ENCODE results near the gene BOLA3.
"Not testable (repeated sequence)": the region's sequence is repeated elsewhere in the genome, so short reads cannot be mapped to it uniquely, and the experiment has no call there.

Gene BOLA3, protein sequence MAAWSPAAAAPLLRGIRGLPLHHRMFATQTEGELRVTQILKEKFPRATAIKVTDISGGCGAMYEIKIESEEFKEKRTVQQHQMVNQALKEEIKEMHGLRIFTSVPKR

GRCh38 chr2:74147727-74148456, at the start of gene BOLA3:
Gene BOLA3 (minus strand): TSS chr2:74147912. CDS start chr2:74147874, 38 bp downstream.
- DNase-seq = peak; percentile 73

- no peak for DNase-seq
These were observed 49.3 kb upstream of the BOLA3 start for GRCh38 chr2:74197049-74197448.

- no peak for DNase-seq
These were observed 47.1 kb upstream of the BOLA3 start for GRCh38 chr2:74194799-74195198.

- DNase-seq = no peak
These were observed 44.1 kb upstream of the BOLA3 start for GRCh38 chr2:74191596-74192380.

GRCh38 chr2:74188696-74189095, 41.0 kb upstream of the BOLA3 start:
- DNase-seq = no peak

DNA sequence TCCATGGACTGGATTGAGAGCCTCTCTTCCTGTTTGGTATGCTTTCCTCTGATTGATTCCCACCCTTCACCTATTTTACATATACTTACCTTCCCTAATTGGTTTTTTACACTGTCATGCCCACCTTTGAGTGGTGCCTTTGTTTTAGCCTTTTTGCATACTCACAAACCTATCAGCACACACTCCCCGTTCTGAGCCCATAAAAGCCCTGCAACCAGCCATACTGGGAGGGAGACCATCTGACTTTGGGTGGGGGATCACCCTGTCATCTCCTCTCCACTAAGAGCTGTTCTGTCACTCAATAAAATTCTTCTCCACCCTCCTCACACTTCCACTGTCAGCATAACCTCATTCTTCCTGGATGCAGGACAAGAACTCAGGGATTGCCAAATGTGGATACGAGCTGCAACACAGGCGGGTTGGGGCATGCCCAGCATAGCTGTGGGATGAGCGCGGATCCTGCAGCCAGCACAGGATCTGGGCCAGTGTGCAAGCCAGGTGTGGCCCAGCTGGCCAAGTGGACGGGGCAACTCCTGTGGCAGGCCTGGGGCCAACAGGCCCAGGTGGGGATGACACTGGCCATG, 40.4 kb upstream of the BOLA3 start:
- DNase-seq = no peak

- not testable (repeated sequence) for DNase-seq
These were observed 39.0 kb upstream of the BOLA3 start for GRCh38 chr2:74186706-74187105.

GRCh38 chr2:74186038-74186437, 38.3 kb upstream of the BOLA3 start:
- peak; percentile 80 for DNase-seq

DNA sequence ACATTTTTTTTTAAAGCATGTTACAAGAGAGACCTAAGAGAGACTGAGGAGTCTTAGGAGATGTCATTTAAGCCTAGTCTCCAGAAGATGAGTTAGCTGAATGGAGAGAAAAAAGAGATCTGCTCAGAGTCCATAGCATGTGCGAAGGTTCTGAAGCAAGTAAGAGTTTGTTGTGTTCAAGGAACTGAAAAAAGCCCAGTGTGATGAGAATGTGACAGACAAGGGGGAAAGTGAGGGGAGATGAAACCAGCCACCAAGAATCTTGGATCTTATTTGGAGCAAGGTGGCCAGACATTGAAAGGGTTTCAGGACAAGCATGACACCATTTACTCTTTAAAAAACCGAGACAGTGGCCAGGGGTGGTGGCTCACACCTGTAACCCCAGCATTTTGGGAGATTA, 36.2 kb upstream of the BOLA3 start:
- DNase-seq = no peak

DNA sequence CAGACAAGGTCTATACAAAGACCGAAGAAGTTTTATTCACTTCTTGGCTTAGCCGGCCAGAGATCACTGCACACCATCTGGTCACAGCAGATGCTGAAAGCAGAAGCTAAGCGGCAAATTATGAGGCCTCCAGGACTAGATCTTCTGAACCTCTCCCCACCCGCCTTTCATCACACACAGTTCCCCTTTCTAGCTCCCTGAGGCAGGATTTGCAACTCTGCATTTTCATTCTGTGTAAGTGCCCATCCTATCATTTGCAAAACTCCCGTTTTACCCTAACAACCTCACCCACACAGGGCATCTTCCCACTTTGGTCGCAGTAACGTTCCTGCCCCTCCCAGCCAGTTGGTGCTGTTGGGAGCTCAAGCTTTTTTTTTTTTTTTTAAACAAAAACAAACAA, 34.0 kb upstream of the BOLA3 start:
- DNase-seq = peak; percentile 84

GRCh38 chr2:74179063-74179865, 31.6 kb upstream of the BOLA3 start:
- DNase-seq = no peak

- DNase-seq = peak; percentile 98
These were observed 30.7 kb upstream of the BOLA3 start, which contains the start of gene MOB1A for GRCh38 chr2:74178211-74179062. Gene MOB1A (minus strand): TSS chr2:74178879. CDS start chr2:74178674, 205 bp downstream.

GRCh38 chr2:74177696-74178095, 30.0 kb upstream of the BOLA3 start:
- DNase-seq = no peak

DNA sequence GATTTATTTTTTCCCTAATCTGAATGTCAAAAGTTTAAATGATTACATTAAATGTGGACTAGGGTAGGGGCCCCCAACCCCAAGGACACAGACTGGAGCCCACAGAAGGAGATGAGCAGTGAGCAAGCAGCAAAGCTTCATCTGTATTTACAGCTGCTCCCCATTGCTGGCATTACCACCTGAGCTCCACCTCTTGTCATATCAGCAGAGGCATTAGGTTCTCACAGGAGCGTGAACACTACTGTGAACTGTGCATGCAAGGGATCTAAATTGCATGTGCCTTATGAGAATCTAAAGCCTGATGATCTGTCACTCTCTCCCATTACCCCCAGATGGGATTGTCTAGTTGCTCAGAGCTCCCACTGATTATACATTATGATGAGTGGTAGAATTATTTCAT, 27.2 kb upstream of the BOLA3 start:
- DNase-seq = no peak

GRCh38 chr2:74168739-74169138, 21.0 kb upstream of the BOLA3 start:
- DNase-seq = no peak

GRCh38 chr2:74164761-74165160, 17.0 kb upstream of the BOLA3 start:
- no peak for DNase-seq

DNA sequence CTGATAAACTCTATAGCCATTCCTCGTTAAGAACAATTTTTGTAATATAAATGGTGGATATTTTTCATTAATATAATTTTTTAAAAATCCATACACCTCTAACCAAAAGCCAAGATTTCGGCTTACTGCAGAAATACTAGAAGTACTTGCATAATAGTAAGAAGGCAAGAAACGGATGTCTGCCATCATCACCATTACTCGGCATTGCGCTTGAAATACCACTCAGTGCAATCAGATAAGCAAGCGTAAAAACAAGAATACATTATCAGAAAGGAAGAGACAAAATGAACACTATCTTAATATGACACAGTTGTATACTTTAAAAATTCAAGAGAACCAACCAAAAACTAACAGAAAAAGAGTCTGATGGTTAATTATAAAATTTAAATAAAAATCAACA, 15.2 kb upstream of the BOLA3 start:
- no peak for DNase-seq

DNA sequence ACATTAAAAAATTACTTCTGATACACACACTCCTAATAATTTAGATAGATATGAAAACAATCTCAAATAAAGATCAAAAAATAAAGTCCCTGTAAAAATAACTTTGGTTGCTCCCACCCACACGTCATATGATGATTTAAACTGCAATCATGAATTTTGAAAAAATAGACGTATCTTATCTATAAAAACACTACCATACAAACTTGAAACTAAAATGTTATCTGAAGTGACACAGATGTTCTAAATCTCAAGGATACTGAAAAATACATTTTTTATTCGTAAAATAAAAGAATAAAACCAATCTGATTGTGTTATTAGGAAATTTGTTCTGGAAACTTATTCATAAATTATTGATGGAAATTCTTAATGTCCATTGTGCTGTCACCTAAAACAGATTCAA, 8.1 kb upstream of the BOLA3 start:
- DNase-seq = no peak

GRCh38 chr2:74152954-74153353, 5.2 kb upstream of the BOLA3 start:
- no peak for DNase-seq

- no peak for DNase-seq
These were observed 2.0 kb upstream of the BOLA3 start for GRCh38 chr2:74149570-74150319.

DNA sequence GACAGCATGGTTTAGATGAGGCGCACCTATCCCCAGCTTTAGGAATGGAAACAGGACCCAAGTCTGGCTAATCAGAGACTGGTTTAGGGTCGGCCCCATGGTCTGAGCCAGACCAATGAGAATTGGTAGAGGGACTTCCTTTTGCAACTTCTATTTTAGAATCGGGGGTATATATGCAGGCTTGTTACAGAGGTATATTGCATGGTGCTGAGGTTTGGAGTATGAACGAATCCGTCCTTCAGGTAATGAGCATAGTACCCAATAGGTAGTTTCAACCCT, 1.5 kb upstream of the BOLA3 start:
- DNase-seq = no peak
